ENCODE results near the gene MRFAP1. TPM values are rescaled to one million over a fixed set of nuclear protein-coding genes. Genes with fewer than 3 reads are reported as not detected.

Gene MRFAP1
- 100 to 1,000 TPM; 149 to 157 TPM for total RNA-seq
- polyA plus RNA-seq = 100 to 1,000 TPM; 156 to 169 TPM

GRCh38 chr4:6640292-6641163, at the start of gene MRFAP1:
Gene MRFAP1 (plus strand): TSS chr4:6640685. CDS start chr4:6640863, 178 bp downstream.
- POLR2A ChIA-PET (ENCODE audit: partially characterized antibody) = interaction anchor here (0.6 to 7.6 kb wide), 36 partner anchors 11 to 1092 kb away, joined by 3 to 168 read pairs (median 5); partner anchors contain the start of genes BLOC1S4, GRPEL1, MAN2B2 and MRFAP1L1

GRCh38 chr4:6591313-6591712, 49.2 kb upstream of the MRFAP1 start:
- peak overlapping the region in 1 of 7 donors; percentile 18 for H3K27ac Mint-ChIP-seq
- H3K9me3 ChIP-seq (ENCODE audit: control insufficient read depth in 1 of 2, low read length in 2 of 2) = no peaks in the 10 kb centered on the region
- H3K4me3 ChIP-seq (ENCODE audit: low read length in 2 of 2) = no peak overlapping the region
- CTCF ChIA-PET (ENCODE audit: partially characterized antibody) = no interaction called here
- peaks cover 20 to 61% of the 10 kb centered on the region in 2 donors for H3K36me3 Mint-ChIP-seq
- H3K36me3 ChIP-seq (ENCODE audit: insufficient read depth, low read length) = peaks cover 17% of the 10 kb centered on the region
- intact Hi-C loops (cut with micrococcal nuclease) = no loop called here
- H3K27ac ChIP-seq (ENCODE audit: low read depth, low read length) = no peak overlapping the region
- DNase-seq = no peak
- POLR2A ChIA-PET (ENCODE audit: partially characterized antibody) = no interaction called here
- no peaks in the 10 kb centered on the region for H3K27me3 Mint-ChIP-seq
- H3K9me3 Mint-ChIP-seq = no peaks in the 10 kb centered on the region
- H3K27me3 ChIP-seq (ENCODE audit: insufficient read depth, low read length) = no peaks in the 10 kb centered on the region
- H3K4me3 Mint-ChIP-seq = no peak overlapping the region
- H3K4me1 Mint-ChIP-seq = no peaks in the 10 kb centered on the region
- H3K4me1 ChIP-seq (ENCODE audit: insufficient read depth, low read length) = no peaks in the 10 kb centered on the region

More at GRCh38 chr4:6640292-6641163, at the start of gene MRFAP1:
- peaks cover 17% of the 10 kb centered on the region for H3K36me3 ChIP-seq (ENCODE audit: insufficient read depth, low read length)
- intact Hi-C loops (cut with micrococcal nuclease) = loop anchor here (1.0 to 2.0 kb wide), 11 partner anchors 18 to 428 kb away; partner anchors contain the start of genes BLOC1S4, GRPEL1, MAN2B2 and MRFAP1L1
- peaks cover 31% of the 10 kb centered on the region for H3K4me1 ChIP-seq (ENCODE audit: insufficient read depth, low read length)
- CTCF ChIA-PET (ENCODE audit: partially characterized antibody) = interaction anchor here (1.1 to 3.1 kb wide), 5 partner anchors 34 to 346 kb away, joined by 5 to 19 read pairs (median 6); a partner anchor contains a TSS
- Mint-ChIP-seq H3K4me1 (peaks cover 29 to 40% (median 34%) of the 10 kb centered on the region in 4 donors), H3K36me3 (peaks cover 29 to 41% of the 10 kb centered on the region in 2 donors), H3K27me3 (no peaks in the 10 kb centered on the region), H3K27ac (peak within 1 kb of the TSS; percentile 98 to 100 (median 99)), H3K9me3 (peaks cover 0 to 2% (median 0%) of the 10 kb centered on the region in 8 donors), H3K4me3 (peak within 1 kb of the TSS; percentile 96 to 100 (median 98))
- peak within 1 kb of the TSS; percentile 90 to 92 for H3K4me3 ChIP-seq (ENCODE audit: low read length in 2 of 2)
- peak within 1 kb of the TSS; percentile 98 for H3K27ac ChIP-seq (ENCODE audit: low read depth, low read length)
- H3K27me3 ChIP-seq (ENCODE audit: insufficient read depth, low read length) = no peaks in the 10 kb centered on the region
- peak; percentile 94 to 97 (median 95) for DNase-seq
- no peaks in the 10 kb centered on the region for H3K9me3 ChIP-seq (ENCODE audit: control insufficient read depth in 1 of 2, low read length in 2 of 2)

- Mint-ChIP-seq H3K27me3 (no peaks in the 10 kb centered on the region), H3K9me3 (no peaks in the 10 kb centered on the region), H3K4me1 (no peaks in the 10 kb centered on the region), H3K27ac (no peak overlapping the region), H3K4me3 (no peak overlapping the region), H3K36me3 (peaks cover 23 to 63% of the 10 kb centered on the region in 2 donors)
- H3K4me1 ChIP-seq (ENCODE audit: insufficient read depth, low read length) = no peaks in the 10 kb centered on the region
- H3K27ac ChIP-seq (ENCODE audit: low read depth, low read length) = no peak overlapping the region
- no peaks in the 10 kb centered on the region for H3K9me3 ChIP-seq (ENCODE audit: control insufficient read depth in 1 of 2, low read length in 2 of 2)
- intact Hi-C loops (cut with micrococcal nuclease) = no loop called here
- no peak overlapping the region for H3K4me3 ChIP-seq (ENCODE audit: low read length in 2 of 2)
- no peak for DNase-seq
- ChIA-PET POLR2A (ENCODE audit: partially characterized antibody) (no interaction called here), CTCF (ENCODE audit: partially characterized antibody) (no interaction called here)
- H3K27me3 ChIP-seq (ENCODE audit: insufficient read depth, low read length) = no peaks in the 10 kb centered on the region
- peaks cover 13% of the 10 kb centered on the region for H3K36me3 ChIP-seq (ENCODE audit: insufficient read depth, low read length)
Measured at GRCh38 chr4:6591781-6592180, 48.7 kb upstream of the MRFAP1 start.

GRCh38 chr4:6592804-6593563, 47.5 kb upstream of the MRFAP1 start:
- Mint-ChIP-seq H3K27me3 (no peaks in the 10 kb centered on the region), H3K4me1 (no peaks in the 10 kb centered on the region), H3K9me3 (no peaks in the 10 kb centered on the region), H3K36me3 (peaks cover 23 to 58% of the 10 kb centered on the region in 2 donors), H3K27ac (no peak overlapping the region), H3K4me3 (no peak overlapping the region)
- Histone ChIP-seq H3K27ac (ENCODE audit: low read depth, low read length) (no peak overlapping the region), H3K4me3 (ENCODE audit: low read length in 2 of 2) (no peak overlapping the region), H3K27me3 (ENCODE audit: insufficient read depth, low read length) (no peaks in the 10 kb centered on the region), H3K9me3 (ENCODE audit: control insufficient read depth in 1 of 2, low read length in 2 of 2) (no peaks in the 10 kb centered on the region), H3K4me1 (ENCODE audit: insufficient read depth, low read length) (no peaks in the 10 kb centered on the region), H3K36me3 (ENCODE audit: insufficient read depth, low read length) (peaks cover 17% of the 10 kb centered on the region)
- POLR2A ChIA-PET (ENCODE audit: partially characterized antibody) = no interaction called here
- CTCF ChIA-PET (ENCODE audit: partially characterized antibody) = no interaction called here
- no peak for DNase-seq
- intact Hi-C loops (cut with micrococcal nuclease) = no loop called here

GRCh38 chr4:6594341-6594740, 46.1 kb upstream of the MRFAP1 start:
- H3K9me3 Mint-ChIP-seq = no peaks in the 10 kb centered on the region
- intact Hi-C loops (cut with micrococcal nuclease) = no loop called here

GRCh38 chr4:6594826-6595355, 45.6 kb upstream of the MRFAP1 start:
- no peaks in the 10 kb centered on the region for H3K4me1 ChIP-seq (ENCODE audit: insufficient read depth, low read length)
- Mint-ChIP-seq H3K36me3 (peaks cover 20 to 57% of the 10 kb centered on the region in 2 donors), H3K27me3 (no peaks in the 10 kb centered on the region), H3K4me3 (no peak overlapping the region), H3K4me1 (no peaks in the 10 kb centered on the region), H3K9me3 (no peaks in the 10 kb centered on the region), H3K27ac (no peak overlapping the region)
- no peaks in the 10 kb centered on the region for H3K27me3 ChIP-seq (ENCODE audit: insufficient read depth, low read length)
- no peak overlapping the region for H3K4me3 ChIP-seq (ENCODE audit: low read length in 2 of 2)
- DNase-seq = no peak
- ChIA-PET CTCF (ENCODE audit: partially characterized antibody) (no interaction called here), POLR2A (ENCODE audit: partially characterized antibody) (no interaction called here)
- no peak overlapping the region for H3K27ac ChIP-seq (ENCODE audit: low read depth, low read length)
- H3K9me3 ChIP-seq (ENCODE audit: control insufficient read depth in 1 of 2, low read length in 2 of 2) = no peaks in the 10 kb centered on the region
- intact Hi-C loops (cut with micrococcal nuclease) = no loop called here
- H3K36me3 ChIP-seq (ENCODE audit: insufficient read depth, low read length) = peaks cover 21% of the 10 kb centered on the region

More at GRCh38 chr4:6594341-6594740, 46.1 kb upstream of the MRFAP1 start:
- no peak overlapping the region for H3K4me3 Mint-ChIP-seq
- Histone ChIP-seq H3K4me3 (ENCODE audit: low read length in 2 of 2) (no peak overlapping the region), H3K27ac (ENCODE audit: low read depth, low read length) (no peak overlapping the region), H3K36me3 (ENCODE audit: insufficient read depth, low read length) (peaks cover 20% of the 10 kb centered on the region), H3K9me3 (ENCODE audit: control insufficient read depth in 1 of 2, low read length in 2 of 2) (no peaks in the 10 kb centered on the region), H3K27me3 (ENCODE audit: insufficient read depth, low read length) (no peaks in the 10 kb centered on the region), H3K4me1 (ENCODE audit: insufficient read depth, low read length) (no peaks in the 10 kb centered on the region)
- no peaks in the 10 kb centered on the region for H3K27me3 Mint-ChIP-seq
- no peak for DNase-seq
- no peaks in the 10 kb centered on the region for H3K4me1 Mint-ChIP-seq
- no peak overlapping the region for H3K27ac Mint-ChIP-seq
- ChIA-PET CTCF (ENCODE audit: partially characterized antibody) (no interaction called here), POLR2A (ENCODE audit: partially characterized antibody) (no interaction called here)
- H3K36me3 Mint-ChIP-seq = peaks cover 17 to 59% of the 10 kb centered on the region in 2 donors
